GM19372 (cell line): ENCODE measurements around the gene BCAS1.

ENCODE experiments used
- ATAC-seq: cut with Tn5 transposase; IDR thresholded peaks from one replicate; pipeline ENCODE4 v1.9.1; 2021; ENCODE audit warnings: mild to moderate bottlenecking, low read depth, moderate library complexity; ENCODE audit not compliant: unreplicated experiment

The BCAS1 gene

DNA sequence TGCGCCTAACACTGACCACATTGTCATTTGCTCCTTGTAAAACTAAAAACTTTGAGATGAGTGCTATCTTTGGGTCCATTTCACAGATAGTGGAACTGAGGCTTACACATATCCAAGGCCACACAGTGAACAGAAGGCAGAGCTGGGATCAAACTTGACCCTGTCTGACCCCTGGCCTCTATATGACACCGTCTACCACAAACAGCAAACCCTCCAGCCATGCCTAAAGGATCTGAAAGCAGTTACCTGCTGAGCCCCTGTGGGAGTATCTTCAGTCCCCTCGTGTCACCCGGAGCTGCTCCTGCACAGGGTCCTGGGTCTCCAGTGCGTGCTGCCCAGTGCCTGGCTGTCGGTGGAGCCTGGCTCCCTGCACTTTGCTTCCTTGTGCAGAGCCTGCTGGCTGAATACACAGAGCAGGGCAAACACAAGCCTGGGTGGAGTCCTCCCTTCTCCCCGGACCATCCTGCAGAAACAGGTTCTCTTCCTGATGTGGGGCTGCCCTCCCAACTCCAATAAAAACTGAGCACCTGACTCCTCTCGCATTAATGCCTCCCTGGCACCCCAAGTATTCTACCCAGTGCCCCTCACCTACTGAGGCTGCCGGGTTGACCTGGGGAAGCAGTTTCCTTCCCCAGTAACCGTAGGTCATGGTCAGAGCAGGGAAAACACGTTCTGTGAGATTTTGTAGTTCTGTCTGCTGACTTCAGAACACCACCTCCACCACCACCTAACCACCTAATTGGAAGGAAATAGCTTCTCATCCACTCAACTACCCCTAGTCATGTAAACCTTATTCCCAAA, at the start of gene BCAS1:
Gene BCAS1, minus strand, starts transcription at position 408 of the 801 bp plus-strand sequence. CDS start 11,876 bp downstream, outside the sequence.
- no peak for ATAC-seq

GRCh38 chr20:54119744-54120143, 49.4 kb upstream of the BCAS1 start:
- no peak for ATAC-seq

- ATAC-seq, result no peak
Measured at GRCh38 chr20:54118220-54119001, 48.0 kb upstream of the BCAS1 start.

GRCh38 chr20:54116550-54117235, 46.3 kb upstream of the BCAS1 start:
- ATAC-seq, result no peak

GRCh38 chr20:54115172-54115854, 44.9 kb upstream of the BCAS1 start:
- no peak for ATAC-seq

DNA sequence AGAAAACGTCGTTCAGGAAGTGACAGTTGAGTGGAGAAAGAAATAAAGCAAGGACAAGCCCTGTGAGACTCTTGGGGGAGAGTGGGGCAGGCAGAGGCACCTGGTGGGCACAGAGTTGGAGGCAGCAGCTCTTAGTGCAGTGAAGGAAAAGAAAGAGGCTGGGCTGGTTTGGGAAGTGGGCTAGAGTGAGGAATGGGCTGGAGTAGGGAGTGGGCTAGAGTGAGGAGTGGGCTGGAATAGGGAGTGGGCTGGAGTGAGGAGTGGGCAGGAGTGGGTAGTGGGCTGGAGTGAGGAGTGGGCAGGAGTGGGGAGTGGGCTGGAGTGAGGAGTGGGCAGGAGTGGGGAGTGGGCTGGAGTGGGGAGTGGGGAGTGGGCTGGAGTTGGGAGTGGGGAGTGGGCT, 43.7 kb upstream of the BCAS1 start:
- ATAC-seq, result no peak

DNA sequence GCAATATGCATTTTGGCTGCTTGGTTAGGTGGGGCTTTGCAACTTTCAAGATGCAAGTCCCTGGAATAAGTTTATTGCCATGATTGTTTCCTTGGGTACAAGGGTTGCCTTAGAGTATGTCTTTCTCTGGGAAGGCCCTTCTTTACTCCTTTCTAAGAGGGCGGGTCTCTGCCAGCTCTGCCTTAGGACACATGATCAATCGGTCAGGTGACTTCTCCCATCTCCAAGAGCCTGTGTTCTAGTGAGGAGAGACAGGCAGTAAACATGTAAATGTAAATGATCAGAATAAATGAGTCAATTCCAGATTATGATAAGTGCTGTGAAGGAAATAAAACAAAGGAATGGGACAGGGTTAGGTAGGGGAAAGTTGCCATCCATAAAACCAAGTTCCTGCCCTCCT, 43.2 kb upstream of the BCAS1 start:
- ATAC-seq, result no peak

DNA sequence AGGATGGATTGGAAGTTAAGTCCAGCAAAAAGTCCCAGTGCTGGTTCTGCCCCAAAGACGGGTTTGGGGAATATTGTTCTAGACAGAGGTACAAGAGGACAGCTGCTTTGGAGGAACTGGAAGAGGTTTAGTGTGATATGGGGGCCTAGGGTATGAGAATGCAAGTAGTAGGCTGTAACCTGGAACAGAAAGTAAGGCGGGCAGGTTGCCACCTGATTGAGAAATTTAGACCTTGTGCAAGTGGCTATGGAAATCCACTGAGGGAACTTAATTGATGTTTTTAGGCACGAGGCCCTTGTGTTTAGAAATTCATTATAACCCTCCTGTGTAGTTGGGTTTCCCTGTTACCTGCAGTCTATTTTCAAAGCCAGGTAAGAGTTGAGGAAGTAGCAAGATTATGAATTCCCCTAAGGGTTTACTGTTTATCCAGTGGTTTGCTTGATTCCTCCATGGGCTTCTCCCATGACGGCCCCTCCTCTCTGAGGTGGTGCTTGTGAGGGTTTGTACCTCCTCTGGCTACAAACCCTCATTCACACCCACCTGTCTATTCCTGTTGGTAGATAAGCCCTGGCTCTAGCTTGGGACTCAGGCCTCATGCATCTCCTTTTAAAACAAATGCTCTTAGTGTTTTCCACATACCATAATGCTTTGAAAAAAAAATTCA, 42.0 kb upstream of the BCAS1 start:
- ATAC-seq, result no peak

DNA sequence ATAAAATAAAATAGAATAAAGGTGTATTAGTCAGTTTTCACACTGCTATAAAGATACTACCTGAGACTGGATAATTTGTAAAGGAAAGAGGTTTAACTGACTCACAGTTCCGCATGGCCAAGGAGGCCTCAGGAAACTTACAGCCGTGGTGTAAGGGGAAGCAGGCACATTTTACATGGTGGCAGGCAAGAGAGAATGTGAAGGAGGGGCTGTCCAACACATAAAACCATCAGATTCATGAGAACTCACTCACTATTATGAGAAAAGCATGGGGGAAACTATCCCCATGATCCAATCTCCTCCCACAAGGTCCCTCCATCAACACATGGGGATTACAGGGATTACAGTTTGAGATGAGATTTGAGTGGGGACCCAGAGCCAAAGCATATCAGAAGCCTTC, 41.1 kb upstream of the BCAS1 start:
- ATAC-seq, result no peak

- ATAC-seq, result no peak
Measured at GRCh38 chr20:54110457-54110856, 40.1 kb upstream of the BCAS1 start.

DNA sequence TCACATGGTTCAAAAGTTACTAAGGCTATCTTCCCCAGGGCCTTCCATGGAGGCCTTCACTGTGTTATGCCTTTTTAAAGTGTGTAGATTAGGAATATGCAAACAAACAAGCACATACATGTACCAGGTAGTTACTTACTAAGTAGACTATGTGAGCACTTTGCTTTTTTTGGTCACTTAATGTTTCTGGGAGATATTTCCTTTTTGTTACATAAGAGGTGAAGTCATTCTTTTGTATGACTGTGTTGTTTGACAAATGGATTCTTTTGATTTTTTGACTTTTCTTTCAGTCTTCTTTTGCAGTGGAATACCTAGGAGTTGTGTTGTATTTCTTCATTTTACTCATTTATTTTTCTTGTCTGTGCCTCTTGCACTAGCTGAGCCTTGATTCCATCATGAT, 39.6 kb upstream of the BCAS1 start:
- ATAC-seq, result no peak

GRCh38 chr20:54108817-54109216, 38.4 kb upstream of the BCAS1 start:
- no peak for ATAC-seq

DNA sequence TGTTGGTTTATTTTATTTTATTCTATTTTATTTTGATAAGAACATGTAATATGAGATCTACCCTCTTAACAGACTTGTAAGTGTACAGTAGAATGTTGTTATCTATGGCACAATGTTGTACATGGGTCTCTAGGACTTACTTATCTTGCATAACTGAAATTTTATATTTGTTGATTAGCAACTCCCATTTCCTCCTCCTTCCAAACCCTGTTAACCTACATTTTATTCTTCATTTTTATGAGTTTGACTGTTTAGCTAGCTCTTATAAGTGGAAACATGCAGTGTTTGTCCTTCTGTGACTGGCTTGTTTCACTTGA, 37.9 kb upstream of the BCAS1 start:
- ATAC-seq, result no peak

DNA sequence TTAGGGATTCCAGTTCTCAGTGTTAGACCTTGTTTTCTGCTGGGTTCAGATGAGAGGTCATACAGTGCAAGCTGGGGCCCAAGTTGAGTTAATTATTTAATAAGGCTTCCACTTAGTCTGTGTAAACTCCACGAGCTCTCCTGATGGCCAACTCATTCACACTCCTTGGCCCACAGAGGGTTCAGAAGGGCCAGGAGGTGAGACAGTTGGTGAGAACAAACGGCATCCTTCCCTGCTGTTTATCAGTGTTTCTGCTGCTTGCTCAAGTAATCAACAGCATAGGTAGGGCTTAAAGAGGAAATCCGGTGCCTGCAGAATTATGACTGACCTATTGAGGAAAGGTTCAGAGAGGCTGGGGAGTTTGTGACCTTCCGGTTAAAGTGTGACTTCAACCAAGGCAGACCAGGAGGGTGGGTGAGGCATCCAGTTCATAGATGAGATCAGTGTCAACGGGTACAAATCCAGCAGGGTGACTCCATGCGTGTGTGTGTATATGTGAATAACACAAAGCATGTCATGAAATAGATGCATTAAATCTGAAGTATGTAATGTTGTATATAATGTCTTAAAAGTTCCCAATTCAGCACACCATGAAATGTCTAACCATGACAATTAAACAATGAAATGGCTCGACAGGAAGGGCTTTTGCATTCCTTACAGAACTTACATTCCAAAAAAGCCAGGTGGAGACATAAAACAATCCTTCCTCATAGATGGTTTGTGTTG, 37.4 kb upstream of the BCAS1 start:
- no peak for ATAC-seq

- no peak for ATAC-seq
Measured at GRCh38 chr20:54107181-54107580, 36.8 kb upstream of the BCAS1 start.

DNA sequence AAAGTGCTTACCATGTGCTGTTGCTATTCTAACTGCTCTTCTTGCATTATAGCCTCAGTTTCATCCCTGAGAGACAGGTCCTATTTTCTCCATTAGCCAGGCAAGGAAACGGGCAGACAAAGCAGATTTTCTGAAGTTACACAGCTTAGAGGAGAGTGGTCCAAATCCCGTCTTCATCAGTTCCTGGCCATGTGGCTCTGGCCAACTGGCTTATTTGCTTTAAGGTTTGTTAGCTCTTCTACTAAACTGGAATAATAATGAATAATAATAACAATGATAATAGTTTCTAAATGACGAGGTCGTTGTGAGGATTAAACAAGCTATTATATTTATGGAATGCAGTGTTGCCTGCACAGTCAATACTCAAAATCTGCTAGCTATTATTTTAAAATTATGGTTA, 35.8 kb upstream of the BCAS1 start:
- no peak for ATAC-seq

GRCh38 chr20:54105653-54106052, 35.3 kb upstream of the BCAS1 start:
- no peak for ATAC-seq

DNA sequence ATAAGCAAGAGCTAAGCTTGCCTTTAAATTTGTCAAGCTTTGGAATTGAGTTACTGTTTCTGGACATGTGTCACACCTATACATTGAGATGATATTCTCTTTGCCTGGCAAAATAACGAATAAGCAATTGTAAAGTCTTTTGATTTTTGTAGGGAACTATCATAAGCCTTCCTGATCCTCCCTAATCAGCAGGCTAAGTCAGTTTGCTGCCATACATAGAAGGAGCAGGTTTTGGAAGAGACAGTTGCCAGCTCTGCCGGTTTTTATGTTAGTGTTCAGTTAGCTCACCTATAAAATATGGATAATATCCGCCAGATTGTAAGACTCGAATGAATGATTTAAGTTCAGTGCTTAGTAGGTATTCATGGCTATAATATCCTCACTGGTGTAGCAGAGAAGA, 34.4 kb upstream of the BCAS1 start:
- ATAC-seq, result no peak

DNA sequence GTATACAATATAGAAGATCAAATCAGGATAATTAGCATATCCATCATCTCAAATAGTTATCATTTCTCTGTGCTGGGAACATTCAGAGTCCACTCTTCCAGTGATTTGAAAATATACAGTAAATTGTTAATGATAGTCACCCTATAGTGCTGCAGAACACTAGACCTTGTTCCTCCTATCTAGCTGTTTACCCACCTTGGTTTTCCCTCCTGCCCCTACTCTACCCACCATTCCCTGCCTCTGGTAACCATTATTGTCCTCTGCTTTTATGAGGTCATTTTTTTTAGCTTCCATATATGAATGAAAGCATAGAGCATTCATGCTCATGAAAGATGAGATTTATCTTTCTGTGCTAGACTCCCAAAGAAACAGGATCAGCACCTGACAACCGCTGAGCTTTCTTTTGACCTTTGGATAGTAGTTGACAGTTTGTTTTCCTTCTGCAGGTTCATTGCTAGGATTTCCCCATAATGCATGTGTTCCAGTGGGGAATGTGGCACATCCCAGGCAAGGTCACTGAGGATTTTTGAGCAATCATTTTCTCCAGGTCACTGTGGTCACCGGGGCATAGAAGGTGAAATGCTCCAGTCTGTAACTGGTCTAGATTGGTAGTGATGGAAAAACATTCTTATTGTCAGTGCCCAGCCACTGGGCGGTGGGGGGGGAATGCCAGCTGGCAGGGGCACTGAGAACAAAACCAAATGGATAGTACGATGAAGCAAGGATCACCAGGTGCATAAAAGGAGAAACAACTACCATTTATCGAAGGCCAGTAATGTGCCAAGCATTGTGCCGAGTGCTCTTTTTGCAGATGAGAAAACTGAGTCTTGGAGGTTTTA, 33.6 kb upstream of the BCAS1 start:
- ATAC-seq, result no peak
